Activated naive CD4-positive, alpha-beta T cell treated with anti-CD3 and anti-CD28 coated beads for 36 hours (primary cell): ENCODE measurements around the gene XKR7. TPM values are rescaled to one million over a fixed set of nuclear protein-coding genes. Genes with fewer than 3 reads are reported as not detected.

ENCODE experiments used
- total RNA-seq, 2 experiments: library from RNA; stranded (reverse); gene quantifications; one replicate each; pipeline ENCODE4 v1.2.3, GENCODE V29; 2021

Gene XKR7
- total RNA-seq, 2 experiments from 2014 or later: 0.02 TPM

Other genes with a start within 250 kb of the XKR7 start
- gene BCL2L1, start 245.3 kb upstream of the XKR7 start, total RNA-seq: 10 to 100 TPM; 87.9 to 89.2 TPM
- gene TPX2, start 228.9 kb upstream of the XKR7 start, total RNA-seq: 100 to 1,000 TPM; 166 to 175 TPM
- gene MYLK2, start 148.8 kb upstream of the XKR7 start, total RNA-seq: under 1 TPM in 1 of 2 experiments, not detected in 1; 0.17 TPM
- gene FOXS1, start 122.5 kb upstream of the XKR7 start, total RNA-seq: not detected
- not detected for gene DUSP15, start 97.6 kb upstream of the XKR7 start, total RNA-seq
- not detected for gene TTLL9, start 97.5 kb upstream of the XKR7 start, total RNA-seq
- 10 to 100 TPM; 17.4 to 19.3 TPM for gene PDRG1, start 16.1 kb upstream of the XKR7 start, total RNA-seq
- gene CCM2L, start 42.3 kb downstream of the XKR7 start, total RNA-seq: not detected
- gene HCK, start 84.1 kb downstream of the XKR7 start, total RNA-seq: not detected
- 10 to 100 TPM; 37.9 to 39.1 TPM for gene TM9SF4, start 141.6 kb downstream of the XKR7 start, total RNA-seq
- gene PLAGL2, start 239.6 kb downstream of the XKR7 start, total RNA-seq: 10 to 100 TPM; 63.3 to 64.9 TPM
- gene POFUT1, start 239.7 kb downstream of the XKR7 start, total RNA-seq: 10 to 100 TPM; 37.1 to 38.9 TPM